HL-60 (cell line): ENCODE results near the gene ZNF768.

ENCODE experiments used
- POLR2AphosphoS5 ChIP-seq: IDR thresholded peaks from 2 replicates; pipeline ENCODE4 v1.6.1; 2012; ENCODE audit warnings: low read depth
- TF ChIP-seq, protein P1 (sequence below): IDR thresholded peaks from one replicate; pipeline ENCODE4 v1.5.1; 2011; ENCODE audit warnings: low read length, control low read depth, inconsistent platforms; ENCODE audit not compliant: insufficient read depth

DNA sequence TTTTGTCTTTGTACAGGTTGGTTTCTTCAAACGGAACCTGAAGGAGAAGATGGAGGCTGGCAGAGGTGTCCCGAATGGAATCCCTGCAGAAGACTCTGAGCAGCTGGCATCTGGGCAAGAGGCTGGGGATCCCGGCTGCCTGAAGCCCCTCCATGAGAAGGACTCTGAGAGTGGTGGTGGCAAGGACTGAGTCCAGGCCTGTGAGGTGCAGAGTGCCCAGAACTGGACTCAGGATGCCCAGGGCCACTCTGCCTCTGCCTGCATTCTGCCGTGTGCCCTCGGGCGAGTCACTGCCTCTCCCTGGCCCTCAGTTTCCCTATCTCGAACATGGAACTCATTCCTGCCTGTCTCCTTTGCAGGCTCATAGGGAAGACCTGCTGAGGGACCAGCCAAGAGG is 4.9 kb downstream of the ZNF768 start:
- TF ChIP-seq, protein P1, sequence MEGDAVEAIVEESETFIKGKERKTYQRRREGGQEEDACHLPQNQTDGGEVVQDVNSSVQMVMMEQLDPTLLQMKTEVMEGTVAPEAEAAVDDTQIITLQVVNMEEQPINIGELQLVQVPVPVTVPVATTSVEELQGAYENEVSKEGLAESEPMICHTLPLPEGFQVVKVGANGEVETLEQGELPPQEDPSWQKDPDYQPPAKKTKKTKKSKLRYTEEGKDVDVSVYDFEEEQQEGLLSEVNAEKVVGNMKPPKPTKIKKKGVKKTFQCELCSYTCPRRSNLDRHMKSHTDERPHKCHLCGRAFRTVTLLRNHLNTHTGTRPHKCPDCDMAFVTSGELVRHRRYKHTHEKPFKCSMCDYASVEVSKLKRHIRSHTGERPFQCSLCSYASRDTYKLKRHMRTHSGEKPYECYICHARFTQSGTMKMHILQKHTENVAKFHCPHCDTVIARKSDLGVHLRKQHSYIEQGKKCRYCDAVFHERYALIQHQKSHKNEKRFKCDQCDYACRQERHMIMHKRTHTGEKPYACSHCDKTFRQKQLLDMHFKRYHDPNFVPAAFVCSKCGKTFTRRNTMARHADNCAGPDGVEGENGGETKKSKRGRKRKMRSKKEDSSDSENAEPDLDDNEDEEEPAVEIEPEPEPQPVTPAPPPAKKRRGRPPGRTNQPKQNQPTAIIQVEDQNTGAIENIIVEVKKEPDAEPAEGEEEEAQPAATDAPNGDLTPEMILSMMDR = no peak
- no peak for TF ChIP-seq POLR2AphosphoS5
